Measurements from ENCODE around the gene BDP1.
A peak's percentile ranks its signal among the peaks of the same experiment; 100 is the strongest.
"Not testable (repeated sequence)": the region's sequence is repeated elsewhere in the genome, so short reads cannot be mapped to it uniquely, and the experiment has no call there.

Gene BDP1

GRCh38 chr5:71460693-71461092 lies 5.2 kb downstream of the BDP1 start:
- DNase-seq = no peak

GRCh38 chr5:71461360-71461759 lies 5.9 kb downstream of the BDP1 start:
- DNase-seq = no peak

GRCh38 chr5:71471193-71471592 lies 15.7 kb downstream of the BDP1 start:
- DNase-seq = no peak

- peak in 1 of 2 donors; percentile 31 for DNase-seq
Observed at GRCh38 chr5:71475788-71476384, 20.4 kb downstream of the BDP1 start.

- no peak for DNase-seq
Observed at GRCh38 chr5:71481441-71481840, 26.0 kb downstream of the BDP1 start.

- DNase-seq = no peak
Observed at GRCh38 chr5:71482132-71482531, 26.7 kb downstream of the BDP1 start.

- DNase-seq = no peak
Observed at GRCh38 chr5:71483355-71483754, 27.9 kb downstream of the BDP1 start.

GRCh38 chr5:71492817-71493615 lies 37.6 kb downstream of the BDP1 start:
- no peak for DNase-seq

GRCh38 chr5:71494202-71494601 lies 38.8 kb downstream of the BDP1 start:
- DNase-seq = not testable (repeated sequence)

GRCh38 chr5:71498756-71499155 lies 43.3 kb downstream of the BDP1 start:
- DNase-seq = not testable (repeated sequence)

GRCh38 chr5:71503536-71503935 lies 48.1 kb downstream of the BDP1 start:
- DNase-seq = no peak

GRCh38 chr5:71522151-71522550 lies 66.7 kb downstream of the BDP1 start:
- DNase-seq = no peak

GRCh38 chr5:71525611-71526010 lies 70.2 kb downstream of the BDP1 start:
- not testable (repeated sequence) for DNase-seq

GRCh38 chr5:71528206-71528605 lies 72.8 kb downstream of the BDP1 start:
- DNase-seq = no peak

- DNase-seq = no peak
Observed at GRCh38 chr5:71529682-71530081, 74.2 kb downstream of the BDP1 start.

- no peak for DNase-seq
Observed at GRCh38 chr5:71533142-71533541, 77.7 kb downstream of the BDP1 start.

GRCh38 chr5:71533615-71534014 lies 78.2 kb downstream of the BDP1 start:
- peak in 1 of 2 donors; percentile 68 for DNase-seq

GRCh38 chr5:71537687-71538086 lies 82.2 kb downstream of the BDP1 start:
- no peak for DNase-seq

- DNase-seq = not testable (repeated sequence)
Observed at GRCh38 chr5:71550885-71551284, 95.4 kb downstream of the BDP1 start.

- not testable (repeated sequence) for DNase-seq
Observed at GRCh38 chr5:71551582-71551981, 96.1 kb downstream of the BDP1 start.

GRCh38 chr5:71552026-71552749 lies 96.7 kb downstream of the BDP1 start:
- DNase-seq = not testable (repeated sequence)

- DNase-seq = no peak
Observed at GRCh38 chr5:71563161-71563560, 107.7 kb downstream of the BDP1 start.

- DNase-seq = no peak
Observed at GRCh38 chr5:71564895-71565294, 109.4 kb downstream of the BDP1 start.
